Erythroblast (primary cell): ENCODE measurements around the gene TRAIP.

ENCODE experiments used
- GATA1 ChIP-seq: IDR thresholded peaks from 2 replicates; pipeline ENCODE4 v1.6.1; 2011; ENCODE audit warnings: low read depth, mild to moderate bottlenecking, control low read depth, low read length, moderate library complexity
- POLR2A ChIP-seq: IDR thresholded peaks from 2 replicates; pipeline ENCODE4 v1.6.1; 2011; ENCODE audit warnings: mild to moderate bottlenecking, low read length

GRCh38 chr3:49801160-49801559 lies 55.2 kb downstream of the TRAIP start:
- no peak for TF ChIP-seq POLR2A
- no peak for TF ChIP-seq GATA1
